SU-DHL-6 (cell line): ENCODE data around the gene LONRF3.

Experiments
- H2AFZ ChIP-seq: fragments of 200-600 bp; sonication (generic); 2 replicates; pipeline ENCODE4 v1.6.1; 2014; ENCODE audit warnings: low read depth, mild to moderate bottlenecking, moderate library complexity, mixed read lengths, antibody characterized with exemption, low read length; ENCODE audit not compliant: severe bottlenecking
- H3F3A ChIP-seq: fragments of 200-600 bp; shearing (Covaris generic); 2 replicates; pipeline ENCODE4 v1.6.0; 2016; ENCODE audit warnings: antibody characterized with exemption, mild to moderate bottlenecking; ENCODE audit not compliant: insufficient read depth
- H3K27ac ChIP-seq: fragments of 200-600 bp; sonication (generic); 2 replicates; pipeline ENCODE4 v1.5.1; 2016; ENCODE audit warnings: low read depth, mild to moderate bottlenecking, low read length, moderate library complexity, mixed read lengths
- H3K27me3 ChIP-seq: fragments of 200-600 bp; sonication (generic), shearing (Covaris generic); 2 replicates; pipeline ENCODE4 v1.6.0; 2014; ENCODE audit warnings: mild to moderate bottlenecking, low read length
- H3K36me3 ChIP-seq: fragments of 200-600 bp; sonication (generic); 2 replicates; pipeline ENCODE4 v1.6.1; 2014; ENCODE audit warnings: mild to moderate bottlenecking, low read length, mixed read lengths
- H3K4me2 ChIP-seq: fragments of 300-600, 200-600 bp; shearing (Covaris generic), sonication (generic); 2 replicates; pipeline ENCODE4 v1.6.0; 2014; ENCODE audit warnings: low read length, low read depth, mild to moderate bottlenecking; ENCODE audit not compliant: poor library complexity, severe bottlenecking
- H3K4me3 ChIP-seq: fragments of 200-600 bp; sonication (generic); 2 replicates; pipeline ENCODE4 v1.5.1; 2014; ENCODE audit warnings: antibody characterized with exemption, low read length, mild to moderate bottlenecking, mixed read lengths; ENCODE audit not compliant: insufficient read depth, poor library complexity, severe bottlenecking
- H3K79me2 ChIP-seq: fragments of 200-600 bp; sonication (generic); 2 replicates; pipeline ENCODE4 v1.6.1; 2014; ENCODE audit warnings: mild to moderate bottlenecking, low read length, moderate library complexity; ENCODE audit not compliant: insufficient read depth
- H3K9ac ChIP-seq: fragments of 200-600 bp; sonication (generic); 2 replicates; pipeline ENCODE4 v1.7.0; 2014; ENCODE audit warnings: mild to moderate bottlenecking, low read length
- H3K9me2 ChIP-seq: fragments of 200-600 bp; sonication (generic); replicated peaks from 2 replicates; pipeline ENCODE4 v1.6.1; 2014; ENCODE audit warnings: low read length; ENCODE audit not compliant: insufficient read depth
- H3K9me3 ChIP-seq: fragments of 200-600 bp; sonication (generic); 2 replicates; pipeline ENCODE4 v1.6.1; 2014; ENCODE audit warnings: low read length, mixed read lengths; ENCODE audit not compliant: insufficient read depth
- H4K20me1 ChIP-seq: fragments of 200-600 bp; sonication (generic); 2 replicates; pipeline ENCODE4 v1.6.1; 2014; ENCODE audit warnings: low read depth, mild to moderate bottlenecking, antibody characterized with exemption, low read length, moderate library complexity, mixed read lengths
- EZH2phosphoT487 ChIP-seq: fragments of 200-600 bp; sonication (generic), shearing (Covaris generic); conservative IDR thresholded peaks from 2 replicates; pipeline ENCODE4 v1.6.1; 2018; ENCODE audit warnings: mild to moderate bottlenecking, antibody characterized with exemption, low read length, moderate library complexity, mixed read lengths
- TF ChIP-seq, protein P1 (sequence below): fragments of 200-600 bp; sonication (generic); IDR thresholded peaks from one replicate; pipeline ENCODE4 v1.5.1; 2017; ENCODE audit warnings: antibody characterized with exemption, mild to moderate bottlenecking, low read length, moderate library complexity; ENCODE audit not compliant: insufficient read depth, poor library complexity, severe bottlenecking

Gene LONRF3

DNA sequence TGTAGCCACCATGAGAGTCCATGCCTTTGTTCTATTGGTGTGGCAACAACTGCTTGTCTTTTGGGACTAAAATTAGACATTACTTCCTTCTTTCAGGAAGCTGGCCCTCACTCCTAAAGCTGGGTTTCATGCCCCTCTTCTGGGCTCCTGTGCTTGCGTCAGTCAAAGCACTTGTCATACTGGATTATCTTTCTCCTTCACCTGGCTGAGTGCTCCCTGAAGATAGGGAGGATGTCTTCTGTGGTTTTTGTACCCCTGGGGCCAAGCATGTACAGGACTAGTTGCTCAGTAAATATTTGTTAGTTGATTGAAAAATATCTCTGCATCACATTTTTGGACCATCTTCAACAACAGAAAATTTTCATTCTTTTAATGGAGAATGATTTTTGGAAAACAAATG, 26.1 kb upstream of the LONRF3 start:
- Histone ChIP-seq H4K20me1 (no peaks in the 10 kb centered on the region), H3K4me2 (no peak overlapping the region), H3K79me2 (no peaks in the 10 kb centered on the region), H3K27me3 (no peaks in the 10 kb centered on the region), H3K36me3 (no peaks in the 10 kb centered on the region), H3K9ac (no peak overlapping the region), H3K9me2 (no peaks in the 10 kb centered on the region), H3F3A (no peaks in the 10 kb centered on the region), H2AFZ (no peak overlapping the region), H3K27ac (no peak overlapping the region), H3K4me3 (no peak overlapping the region), H3K9me3 (no peaks in the 10 kb centered on the region)
- TF ChIP-seq, protein P1, sequence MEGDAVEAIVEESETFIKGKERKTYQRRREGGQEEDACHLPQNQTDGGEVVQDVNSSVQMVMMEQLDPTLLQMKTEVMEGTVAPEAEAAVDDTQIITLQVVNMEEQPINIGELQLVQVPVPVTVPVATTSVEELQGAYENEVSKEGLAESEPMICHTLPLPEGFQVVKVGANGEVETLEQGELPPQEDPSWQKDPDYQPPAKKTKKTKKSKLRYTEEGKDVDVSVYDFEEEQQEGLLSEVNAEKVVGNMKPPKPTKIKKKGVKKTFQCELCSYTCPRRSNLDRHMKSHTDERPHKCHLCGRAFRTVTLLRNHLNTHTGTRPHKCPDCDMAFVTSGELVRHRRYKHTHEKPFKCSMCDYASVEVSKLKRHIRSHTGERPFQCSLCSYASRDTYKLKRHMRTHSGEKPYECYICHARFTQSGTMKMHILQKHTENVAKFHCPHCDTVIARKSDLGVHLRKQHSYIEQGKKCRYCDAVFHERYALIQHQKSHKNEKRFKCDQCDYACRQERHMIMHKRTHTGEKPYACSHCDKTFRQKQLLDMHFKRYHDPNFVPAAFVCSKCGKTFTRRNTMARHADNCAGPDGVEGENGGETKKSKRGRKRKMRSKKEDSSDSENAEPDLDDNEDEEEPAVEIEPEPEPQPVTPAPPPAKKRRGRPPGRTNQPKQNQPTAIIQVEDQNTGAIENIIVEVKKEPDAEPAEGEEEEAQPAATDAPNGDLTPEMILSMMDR = no peak
- TF ChIP-seq EZH2phosphoT487 = no peak

DNA sequence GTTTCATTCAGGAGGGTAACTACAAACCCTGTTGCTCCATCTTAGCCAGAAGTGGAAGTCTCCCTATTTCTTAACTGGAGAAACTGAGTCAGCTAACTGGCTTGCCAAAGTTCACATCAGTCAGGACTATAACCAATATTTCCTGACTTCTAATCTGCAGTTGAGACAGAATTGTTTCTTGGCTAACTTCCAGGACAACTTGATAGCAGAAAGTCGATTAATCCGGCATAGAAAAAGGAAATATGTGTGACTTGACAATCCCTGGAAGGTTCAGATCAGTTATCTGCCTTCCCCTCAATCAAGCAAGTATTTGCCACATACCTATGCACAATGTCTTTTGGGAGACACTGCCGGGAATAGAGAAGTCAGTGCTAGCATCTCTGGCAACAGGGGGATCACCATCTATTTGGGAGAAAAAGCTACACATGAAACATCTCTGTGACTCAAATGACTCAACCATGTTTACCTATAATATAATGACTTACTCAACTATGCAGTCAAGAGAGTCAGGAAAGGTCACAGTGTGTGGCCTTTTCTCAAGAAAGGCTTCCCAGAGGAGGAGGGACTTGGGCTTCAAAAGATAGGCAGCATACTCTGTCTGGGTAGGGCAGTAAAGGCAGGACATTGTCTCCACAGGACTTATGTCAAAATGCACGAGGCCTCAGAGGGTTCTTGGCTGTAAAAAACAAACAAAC, 12.4 kb upstream of the LONRF3 start:
- H3K9me2 ChIP-seq = no peaks in the 10 kb centered on the region
- H3K27ac ChIP-seq = no peak overlapping the region
- H3K4me3 ChIP-seq = no peak overlapping the region
- H3K9me3 ChIP-seq = no peaks in the 10 kb centered on the region
- H3K27me3 ChIP-seq = no peaks in the 10 kb centered on the region
- H3K9ac ChIP-seq = no peak overlapping the region
- H3F3A ChIP-seq = no peaks in the 10 kb centered on the region
- H4K20me1 ChIP-seq = no peaks in the 10 kb centered on the region
- H3K4me2 ChIP-seq = no peak overlapping the region
- no peaks in the 10 kb centered on the region for H3K36me3 ChIP-seq
- no peak overlapping the region for H2AFZ ChIP-seq
- H3K79me2 ChIP-seq = no peaks in the 10 kb centered on the region
- no peak for TF ChIP-seq EZH2phosphoT487
- TF ChIP-seq, protein P1 = no peak

DNA sequence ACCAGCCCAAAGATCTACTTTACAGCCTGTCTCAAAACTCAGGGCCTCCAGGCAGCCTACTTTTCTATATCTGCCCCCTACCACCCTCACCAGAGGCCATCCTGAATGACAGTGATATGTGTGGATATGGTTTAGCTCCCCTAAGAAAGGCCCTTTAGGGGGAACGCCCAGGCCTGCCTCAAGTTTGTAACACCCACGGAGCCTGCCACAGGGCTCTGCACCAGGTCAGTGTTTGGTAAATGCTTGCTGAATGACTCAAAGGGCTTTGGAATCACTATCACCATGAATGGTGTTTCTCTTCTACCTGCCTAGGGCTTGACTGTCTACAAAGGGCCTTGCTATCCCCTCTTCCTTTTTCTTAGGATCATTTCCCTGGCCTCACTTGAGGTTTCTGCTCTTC, 11.3 kb upstream of the LONRF3 start:
- Histone ChIP-seq H3K9me3 (no peaks in the 10 kb centered on the region), H3K9me2 (no peaks in the 10 kb centered on the region), H3K36me3 (no peaks in the 10 kb centered on the region), H3K4me2 (no peak overlapping the region), H3K27me3 (no peaks in the 10 kb centered on the region), H3K79me2 (no peaks in the 10 kb centered on the region), H3F3A (no peaks in the 10 kb centered on the region), H3K27ac (no peak overlapping the region), H4K20me1 (no peaks in the 10 kb centered on the region), H3K9ac (no peak overlapping the region), H2AFZ (no peak overlapping the region), H3K4me3 (no peak overlapping the region)
- TF ChIP-seq EZH2phosphoT487 = no peak
- TF ChIP-seq, protein P1 = no peak
